T-helper 1 cell treated with Interleukin-12 subunit alpha and Interleukin-12 subunit beta and Interleukin-4 antibody, amounts not matched to agents 30 μg/mL and 1 μg/mL, for 36 hours (primary cell): Measurements from ENCODE around the gene HADHB.
"Not testable (repeated sequence)": the region's sequence is repeated elsewhere in the genome, so short reads cannot be mapped to it uniquely, and the experiment has no call there.

Source experiments
- H3K27ac Mint-ChIP-seq: one replicate; pipeline ENCODE4 v1.8.0; 2021; ENCODE audit warnings: mild to moderate bottlenecking, mixed read lengths
- H3K27me3 Mint-ChIP-seq: one replicate; pipeline ENCODE4 v1.8.0; 2021; ENCODE audit warnings: low read depth, mixed read lengths
- H3K36me3 Mint-ChIP-seq: one replicate; pipeline ENCODE4 v1.8.0; 2021; ENCODE audit warnings: low read depth, mixed read lengths
- H3K4me1 Mint-ChIP-seq: one replicate; pipeline ENCODE4 v1.8.0; 2021; ENCODE audit warnings: low read depth, mixed read lengths
- H3K4me3 Mint-ChIP-seq: one replicate; pipeline ENCODE4 v1.8.0; 2021; ENCODE audit warnings: mild to moderate bottlenecking, moderate library complexity, mixed read lengths
- H3K9me3 Mint-ChIP-seq: one replicate; pipeline ENCODE4 v1.8.0; 2021; ENCODE audit warnings: mixed read lengths

The HADHB gene

DNA sequence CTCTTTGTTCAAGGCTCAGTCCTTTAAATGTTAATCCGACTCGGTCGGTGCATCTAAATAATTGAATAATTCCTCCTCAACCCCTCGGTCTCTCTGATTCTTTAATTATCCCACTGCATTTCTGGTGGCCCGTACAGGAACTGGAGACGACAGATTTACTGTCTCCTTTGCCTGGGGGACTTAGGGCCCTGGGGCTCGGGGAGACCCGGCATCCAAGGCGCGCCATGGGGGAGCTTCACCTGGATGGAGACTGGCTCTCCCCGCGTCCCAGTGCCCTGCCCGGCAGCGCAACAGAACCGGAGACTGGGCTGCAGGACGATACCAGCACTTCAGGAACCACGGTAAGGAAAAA lies 53.5 kb downstream of the HADHB start:
- no peaks in the 10 kb centered on the region for H3K9me3 Mint-ChIP-seq
- no peaks in the 10 kb centered on the region for H3K36me3 Mint-ChIP-seq
- H3K27ac Mint-ChIP-seq, result no peak overlapping the region
- no peak overlapping the region for H3K4me3 Mint-ChIP-seq
- no peaks in the 10 kb centered on the region for H3K4me1 Mint-ChIP-seq
- H3K27me3 Mint-ChIP-seq, result peaks cover 28% of the 10 kb centered on the region

DNA sequence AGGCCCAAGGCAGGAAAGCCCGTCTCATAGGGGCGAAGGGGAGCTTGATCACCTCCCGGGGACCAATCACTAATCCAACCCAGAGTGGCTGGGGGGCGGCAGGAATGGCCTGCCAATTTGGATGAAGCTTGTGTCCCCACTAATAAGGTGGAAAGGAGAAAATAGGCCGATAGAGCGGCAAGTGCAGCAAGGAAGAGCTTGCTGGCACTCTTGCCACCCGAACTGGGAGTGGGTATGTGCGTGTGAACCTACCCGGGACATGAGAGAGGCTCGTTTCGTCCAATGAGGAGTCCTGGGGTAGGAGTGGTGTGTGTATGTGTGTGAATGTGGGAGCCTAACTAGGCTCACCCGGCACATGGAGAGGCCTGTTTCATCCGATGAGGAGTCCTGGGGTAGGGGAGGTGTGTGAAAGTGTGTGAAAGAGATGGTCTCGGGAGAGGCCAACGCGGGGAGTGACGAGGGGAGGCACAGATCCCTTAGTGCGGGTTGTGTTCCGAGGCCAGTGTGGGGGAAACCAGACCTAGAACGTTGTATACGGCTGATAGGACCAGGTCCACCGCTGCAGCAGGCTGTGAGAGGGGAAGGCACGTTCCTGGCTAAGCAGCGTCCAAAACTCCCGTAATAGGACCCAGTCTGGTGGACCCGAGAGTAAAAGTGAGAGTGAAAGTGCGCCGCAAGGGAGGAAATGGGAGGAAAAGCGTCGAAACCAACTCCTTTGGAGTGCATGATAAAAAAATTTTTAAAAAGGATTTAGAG lies 54.1 kb downstream of the HADHB start:
- peaks cover 32% of the 10 kb centered on the region for H3K27me3 Mint-ChIP-seq
- H3K36me3 Mint-ChIP-seq, result no peaks in the 10 kb centered on the region
- no peaks in the 10 kb centered on the region for H3K4me1 Mint-ChIP-seq
- no peak overlapping the region for H3K27ac Mint-ChIP-seq
- no peak overlapping the region for H3K4me3 Mint-ChIP-seq
- H3K9me3 Mint-ChIP-seq, result no peaks in the 10 kb centered on the region

DNA sequence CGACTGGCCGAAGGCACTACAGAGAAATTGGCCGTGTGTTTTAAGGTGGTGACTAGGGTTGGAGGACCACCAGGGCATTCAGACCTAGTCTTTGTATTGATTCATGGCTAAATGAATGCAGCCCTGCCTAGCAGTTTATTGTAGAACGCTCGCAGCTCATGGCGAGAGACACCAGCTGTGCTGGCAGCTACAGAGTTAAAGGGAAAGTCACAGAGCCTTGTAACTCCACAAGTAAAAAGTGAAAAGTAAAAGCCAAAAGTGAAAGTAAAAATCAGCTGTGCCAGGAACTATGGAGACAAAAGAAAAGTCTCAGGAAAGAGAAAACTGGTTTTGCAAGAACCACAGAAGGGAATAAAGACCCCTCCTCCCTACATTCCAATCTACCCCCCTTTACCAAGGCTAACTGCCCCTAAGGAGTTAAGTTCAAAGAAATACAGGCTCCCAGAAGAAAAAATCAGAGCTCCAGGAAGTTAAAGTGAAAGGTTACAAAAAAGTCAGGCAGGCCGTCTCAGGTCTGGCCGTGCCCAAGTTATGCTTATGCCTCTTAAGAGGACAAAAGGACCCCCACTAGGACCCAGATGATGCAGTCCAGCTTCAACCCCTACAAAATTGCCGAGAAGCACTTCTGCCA lies 54.8 kb downstream of the HADHB start:
- H3K27ac Mint-ChIP-seq, result no peak overlapping the region
- no peaks in the 10 kb centered on the region for H3K36me3 Mint-ChIP-seq
- H3K4me3 Mint-ChIP-seq, result no peak overlapping the region
- H3K9me3 Mint-ChIP-seq, result no peaks in the 10 kb centered on the region
- no peaks in the 10 kb centered on the region for H3K4me1 Mint-ChIP-seq
- peaks cover 38% of the 10 kb centered on the region for H3K27me3 Mint-ChIP-seq

DNA sequence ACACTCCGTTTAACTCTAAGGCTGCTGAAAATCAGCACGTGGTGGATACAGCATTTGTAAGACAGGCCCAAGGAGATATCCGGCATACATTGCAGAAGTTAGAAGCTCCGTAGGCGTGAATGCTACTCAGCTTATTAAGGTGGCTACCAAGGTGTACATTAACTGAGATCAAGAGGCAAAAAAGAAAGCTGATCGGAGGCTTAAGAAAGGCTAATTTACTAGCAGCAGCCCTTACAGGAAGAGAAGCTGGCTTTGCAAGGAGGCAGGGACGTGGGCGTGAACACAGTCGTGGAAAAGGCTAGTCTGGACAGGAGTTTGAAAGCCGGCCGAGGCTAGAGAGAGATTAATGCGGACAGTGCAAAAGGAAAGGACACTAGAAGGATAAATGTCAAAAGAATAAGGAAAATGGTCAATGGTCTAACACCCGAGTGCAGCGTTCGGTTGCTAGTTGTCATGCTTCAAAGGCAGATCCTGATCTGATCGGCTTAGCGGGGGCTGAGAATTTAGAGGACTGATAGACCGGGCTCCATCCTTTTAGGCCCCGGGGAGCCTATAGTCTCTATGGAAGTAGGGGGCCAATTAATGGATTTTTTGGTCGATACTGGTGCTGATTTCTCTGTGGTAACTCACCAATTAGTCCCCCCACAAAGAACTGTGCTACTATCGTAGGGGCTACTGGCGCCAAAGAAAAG lies 55.6 kb downstream of the HADHB start:
- H3K27ac Mint-ChIP-seq, result no peak overlapping the region

DNA sequence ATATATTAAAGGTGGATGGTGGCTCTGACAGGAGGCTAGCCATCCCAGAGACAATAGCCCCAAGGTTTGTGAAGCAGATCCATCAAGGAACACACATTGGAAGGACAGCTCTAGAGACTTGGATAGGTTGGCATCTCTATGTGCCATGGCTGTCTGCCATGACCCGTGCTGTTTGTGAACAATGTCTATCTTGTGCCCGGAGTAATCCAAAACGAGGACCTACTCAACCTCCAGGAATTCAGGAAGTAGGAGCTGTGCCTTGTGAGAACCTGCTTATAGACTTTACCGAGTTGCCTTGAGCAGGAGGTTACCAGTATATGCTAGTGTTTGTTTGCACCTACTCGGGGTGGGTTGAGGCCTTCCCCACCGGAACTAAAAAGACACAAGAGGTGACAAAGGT lies 58.1 kb downstream of the HADHB start:
- Mint-ChIP-seq H3K4me1 (no peaks in the 10 kb centered on the region), H3K9me3 (no peaks in the 10 kb centered on the region), H3K27me3 (peaks cover 32% of the 10 kb centered on the region), H3K27ac (no peak overlapping the region), H3K4me3 (no peak overlapping the region), H3K36me3 (no peaks in the 10 kb centered on the region)

More for the DNA sequence above, 55.6 kb downstream of the HADHB start:
- Mint-ChIP-seq H3K4me3 (no peak overlapping the region), H3K9me3 (no peaks in the 10 kb centered on the region), H3K27me3 (peaks cover 34% of the 10 kb centered on the region), H3K36me3 (no peaks in the 10 kb centered on the region), H3K4me1 (no peaks in the 10 kb centered on the region)

DNA sequence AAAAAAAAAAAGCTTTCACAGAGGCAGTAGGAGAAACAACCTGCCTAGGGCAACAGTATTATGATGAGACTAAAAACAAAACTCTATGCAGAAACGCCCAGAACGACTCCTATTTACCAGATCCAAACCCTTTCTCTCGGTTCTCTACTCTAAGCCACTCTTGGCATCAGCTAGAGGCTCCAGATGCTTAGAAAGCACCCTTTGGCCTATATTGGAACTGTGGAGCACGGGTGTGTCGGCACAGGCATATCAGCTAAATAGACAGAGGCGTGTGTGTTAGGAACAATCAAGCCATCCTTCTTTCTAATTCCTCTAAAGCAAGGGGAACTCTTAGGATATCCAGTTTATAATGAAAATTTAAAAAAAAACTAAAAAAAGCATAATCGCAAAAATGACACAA lies 60.4 kb downstream of the HADHB start:
- H3K27ac Mint-ChIP-seq, H3K4me3 Mint-ChIP-seq, H3K4me1 Mint-ChIP-seq, H3K9me3 Mint-ChIP-seq, H3K36me3 Mint-ChIP-seq: not testable (repeated sequence)
- peaks cover 32% of the 10 kb centered on the region for H3K27me3 Mint-ChIP-seq

DNA sequence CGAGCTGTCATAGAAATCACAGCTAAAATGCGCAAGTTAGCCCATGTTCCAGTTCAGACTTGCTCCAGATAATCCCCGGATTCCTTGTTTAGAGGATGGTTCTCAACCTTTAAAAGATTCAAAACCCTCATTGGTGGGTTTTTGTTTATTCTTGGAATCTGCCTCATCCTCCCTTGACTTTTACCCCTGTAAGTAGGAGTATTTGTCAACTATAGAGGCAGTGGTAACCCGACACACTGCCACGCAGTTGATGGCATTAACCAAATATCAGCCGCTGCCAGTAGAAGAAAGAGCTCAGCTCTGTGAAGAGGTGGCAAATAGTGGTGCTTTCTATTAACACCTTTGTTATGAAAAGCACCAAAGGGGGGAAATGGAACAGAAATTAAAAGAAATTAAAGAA lies 60.8 kb downstream of the HADHB start:
- peaks cover 32% of the 10 kb centered on the region for H3K27me3 Mint-ChIP-seq
- no peaks in the 10 kb centered on the region for H3K9me3 Mint-ChIP-seq
- H3K27ac Mint-ChIP-seq, result no peak overlapping the region
- no peaks in the 10 kb centered on the region for H3K36me3 Mint-ChIP-seq
- H3K4me3 Mint-ChIP-seq, result no peak overlapping the region
- no peaks in the 10 kb centered on the region for H3K4me1 Mint-ChIP-seq

DNA sequence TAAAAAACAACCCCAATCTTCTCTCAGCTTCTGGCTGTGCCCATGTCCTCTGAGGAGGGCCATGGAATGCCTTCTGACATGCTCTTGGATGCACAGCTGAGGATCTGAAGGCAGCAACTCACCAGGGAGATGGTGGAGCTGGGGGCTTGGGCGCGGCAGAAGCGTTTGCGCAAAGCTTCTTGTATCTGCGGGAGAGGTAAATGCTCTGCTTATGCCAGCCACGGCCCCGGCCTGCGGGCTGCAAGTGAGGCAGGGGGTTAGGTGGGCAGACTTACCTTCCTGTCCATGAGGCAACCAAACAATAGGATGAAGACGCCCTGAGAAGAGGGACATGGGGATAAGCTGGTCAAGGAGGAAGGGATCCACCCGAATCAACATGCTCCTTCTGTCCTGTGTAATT lies 65.2 kb downstream of the HADHB start:
- Mint-ChIP-seq H3K4me3 (no peak overlapping the region), H3K27me3 (peaks cover 8% of the 10 kb centered on the region), H3K36me3 (no peaks in the 10 kb centered on the region), H3K27ac (no peak overlapping the region), H3K9me3 (no peaks in the 10 kb centered on the region), H3K4me1 (no peaks in the 10 kb centered on the region)

DNA sequence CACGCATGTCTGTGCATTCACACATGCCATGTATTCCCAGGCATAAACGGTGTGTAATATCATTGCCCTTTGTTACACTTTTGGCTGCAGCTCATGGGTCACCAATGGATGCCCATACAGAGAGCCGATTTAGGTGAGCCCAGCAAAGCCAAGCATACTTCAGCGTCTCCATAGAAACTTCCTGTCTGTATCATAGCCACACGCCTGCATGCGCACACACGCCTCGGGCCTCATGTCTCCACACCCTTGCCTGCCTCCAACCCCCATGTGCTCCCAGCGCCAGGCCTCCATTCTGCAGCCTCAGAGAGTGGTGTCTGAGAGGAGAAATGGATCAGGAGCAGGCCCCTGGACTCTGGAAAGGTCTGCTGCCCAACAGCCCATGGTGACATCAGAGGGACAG lies 67.7 kb downstream of the HADHB start:
- Mint-ChIP-seq H3K4me1 (peaks cover 3% of the 10 kb centered on the region), H3K27me3 (peaks cover 4% of the 10 kb centered on the region), H3K27ac (no peak overlapping the region), H3K4me3 (no peak overlapping the region), H3K36me3 (no peaks in the 10 kb centered on the region), H3K9me3 (no peaks in the 10 kb centered on the region)

DNA sequence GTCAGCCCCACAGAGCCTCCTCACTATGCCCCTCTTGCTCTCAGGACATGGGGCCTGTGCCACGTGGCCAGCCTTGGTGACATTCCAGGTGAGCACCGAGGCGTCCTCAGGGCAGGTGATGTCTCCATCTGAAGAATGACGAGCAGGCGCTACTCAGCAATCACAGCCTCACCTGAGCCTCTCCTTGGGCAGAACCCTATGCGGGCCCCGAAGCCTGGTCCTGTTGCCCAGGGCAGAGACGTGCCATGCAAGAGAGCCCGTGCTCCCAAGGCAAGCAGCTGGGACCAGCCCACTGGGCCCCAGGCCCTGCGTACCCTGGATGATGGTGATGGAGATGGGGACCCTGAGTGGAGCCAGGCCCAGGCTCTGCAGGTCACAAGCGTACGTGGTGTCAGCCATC lies 68.7 kb downstream of the HADHB start:
- no peaks in the 10 kb centered on the region for H3K36me3 Mint-ChIP-seq
- no peak overlapping the region for H3K4me3 Mint-ChIP-seq
- H3K27ac Mint-ChIP-seq, result no peak overlapping the region
- H3K9me3 Mint-ChIP-seq, result no peaks in the 10 kb centered on the region
- peaks cover 4% of the 10 kb centered on the region for H3K27me3 Mint-ChIP-seq
- peaks cover 3% of the 10 kb centered on the region for H3K4me1 Mint-ChIP-seq

DNA sequence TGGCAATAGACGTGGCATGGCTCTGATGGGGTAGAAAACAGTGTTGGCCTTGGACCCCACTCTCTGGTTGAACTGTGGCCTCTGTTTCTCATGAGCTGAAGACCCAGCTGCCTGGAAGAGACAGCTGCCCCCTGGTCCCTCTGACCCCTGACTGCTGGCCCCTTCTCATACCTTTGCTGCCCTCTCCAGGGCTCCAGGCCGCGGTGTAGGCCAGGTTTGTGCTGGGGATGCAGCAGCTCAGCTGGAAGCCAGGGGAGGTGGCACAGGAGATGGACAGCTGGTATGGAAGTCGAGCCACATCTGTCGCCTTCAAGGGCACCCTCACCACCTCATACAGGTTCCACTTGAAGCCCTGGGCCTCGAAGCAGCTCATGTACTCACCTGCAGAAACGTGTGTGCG lies 69.5 kb downstream of the HADHB start:
- no peak overlapping the region for H3K4me3 Mint-ChIP-seq
- no peaks in the 10 kb centered on the region for H3K9me3 Mint-ChIP-seq
- H3K36me3 Mint-ChIP-seq, result no peaks in the 10 kb centered on the region
- H3K27me3 Mint-ChIP-seq, result peaks cover 4% of the 10 kb centered on the region
- H3K27ac Mint-ChIP-seq, result no peak overlapping the region
- peaks cover 3% of the 10 kb centered on the region for H3K4me1 Mint-ChIP-seq

DNA sequence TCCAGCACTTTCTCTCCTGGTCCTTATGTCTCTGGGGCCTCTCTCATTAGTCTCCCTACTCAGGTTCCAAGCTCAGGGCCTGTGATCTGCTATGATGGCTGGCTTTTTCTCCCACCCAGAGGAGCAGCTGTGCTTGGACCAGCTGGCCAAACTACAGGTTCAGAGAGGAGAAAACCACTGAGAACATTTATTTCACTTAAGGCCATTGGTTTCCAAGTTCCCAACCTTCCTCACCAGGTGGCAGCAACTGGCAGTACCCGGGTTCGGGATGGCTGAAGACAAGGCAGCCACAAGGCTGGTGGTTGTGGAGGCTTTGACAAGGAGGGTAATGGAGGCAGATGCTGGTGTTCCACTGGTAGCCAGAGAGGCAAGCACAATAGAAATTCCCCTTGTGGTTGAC lies 71.3 kb downstream of the HADHB start:
- Mint-ChIP-seq H3K36me3 (no peaks in the 10 kb centered on the region), H3K4me3 (no peak overlapping the region), H3K4me1 (peaks cover 3% of the 10 kb centered on the region), H3K9me3 (no peaks in the 10 kb centered on the region), H3K27ac (no peak overlapping the region), H3K27me3 (peaks cover 5% of the 10 kb centered on the region)

DNA sequence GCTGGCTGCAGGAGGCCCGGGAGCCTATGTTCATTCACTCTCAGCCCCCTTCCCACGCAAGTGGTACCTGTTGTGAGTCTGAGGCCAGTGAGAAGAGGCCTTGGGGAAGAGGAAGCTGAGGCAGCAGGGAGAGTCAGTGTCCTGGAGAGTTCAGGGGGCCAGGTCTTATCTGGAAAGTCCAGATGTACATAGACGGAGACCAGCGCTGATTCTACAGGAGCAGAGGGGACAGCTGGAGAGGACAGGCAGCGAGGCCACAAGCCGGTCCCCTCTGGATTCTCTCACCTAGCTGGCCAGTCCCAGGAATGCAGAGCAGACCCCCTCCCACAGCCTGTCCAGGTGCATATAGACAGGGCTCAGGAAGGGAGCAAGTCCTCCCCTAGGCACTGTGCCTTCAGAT lies 72.1 kb downstream of the HADHB start:
- Mint-ChIP-seq H3K27ac (no peak overlapping the region), H3K4me1 (peaks cover 3% of the 10 kb centered on the region), H3K4me3 (no peak overlapping the region), H3K36me3 (no peaks in the 10 kb centered on the region), H3K27me3 (peaks cover 9% of the 10 kb centered on the region), H3K9me3 (no peaks in the 10 kb centered on the region)

DNA sequence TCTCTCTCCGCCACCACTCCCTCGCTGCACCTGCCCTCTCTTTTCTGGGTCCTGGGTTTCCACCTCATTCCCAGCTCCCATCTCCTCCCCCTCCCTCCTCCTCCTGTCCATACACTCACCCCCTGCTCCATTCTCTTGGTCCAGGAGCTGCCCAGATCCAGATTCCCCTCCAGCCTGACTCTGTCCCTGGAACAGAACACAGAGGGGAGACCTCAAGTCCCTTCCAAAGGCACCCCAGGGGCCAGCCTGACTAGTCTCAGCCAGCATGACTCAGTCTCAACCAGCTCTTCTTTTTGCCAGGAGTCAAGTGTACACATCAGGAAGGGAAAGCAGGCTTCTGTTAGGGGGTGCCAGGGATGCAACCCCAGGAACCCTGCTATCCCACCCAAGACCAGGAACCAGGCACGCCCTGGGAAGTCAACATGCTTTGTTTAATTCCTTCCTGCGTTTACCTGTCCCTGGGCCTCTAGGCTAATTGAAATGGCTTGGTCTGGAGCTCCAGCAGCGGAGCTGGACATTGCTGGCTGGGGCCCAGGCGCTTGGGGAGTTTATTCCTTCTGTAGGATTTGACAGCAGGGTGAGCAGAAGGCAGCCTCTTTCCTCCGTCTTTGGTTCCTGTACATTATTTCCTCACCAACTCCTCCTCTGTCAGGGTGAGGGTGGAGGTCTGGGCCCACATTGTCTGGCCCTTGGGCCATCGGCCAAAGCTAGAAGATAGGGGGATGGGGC lies 72.8 kb downstream of the HADHB start:
- peaks cover 3% of the 10 kb centered on the region for H3K4me1 Mint-ChIP-seq
- no peak overlapping the region for H3K27ac Mint-ChIP-seq
- H3K4me3 Mint-ChIP-seq, result no peak overlapping the region

DNA sequence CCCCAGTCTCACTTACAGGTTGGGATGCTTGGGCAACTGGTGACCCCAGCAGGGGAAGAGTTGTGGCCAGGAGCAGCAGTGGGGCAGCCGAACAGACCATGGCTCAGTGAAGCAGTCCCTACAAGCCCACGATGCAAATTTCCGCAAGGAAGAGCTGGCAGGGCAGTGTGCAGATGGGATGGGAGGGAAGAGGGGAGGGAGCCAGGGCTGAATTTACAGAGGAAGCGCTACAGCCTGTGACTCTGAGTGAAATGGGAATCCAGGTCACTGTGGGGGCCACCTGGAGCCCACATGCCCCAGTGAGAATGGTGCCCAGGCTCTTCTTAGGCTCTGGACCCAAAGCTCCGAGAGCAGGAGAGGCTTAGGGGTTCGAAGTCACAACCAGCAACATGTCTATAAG lies 74.2 kb downstream of the HADHB start:
- no peaks in the 10 kb centered on the region for H3K9me3 Mint-ChIP-seq
- no peaks in the 10 kb centered on the region for H3K36me3 Mint-ChIP-seq
- H3K27me3 Mint-ChIP-seq, result peaks cover 9% of the 10 kb centered on the region
- H3K27ac Mint-ChIP-seq, result no peak overlapping the region
- H3K4me1 Mint-ChIP-seq, result peaks cover 3% of the 10 kb centered on the region
- no peak overlapping the region for H3K4me3 Mint-ChIP-seq

More for the DNA sequence above, 72.8 kb downstream of the HADHB start:
- Mint-ChIP-seq H3K36me3 (no peaks in the 10 kb centered on the region), H3K9me3 (no peaks in the 10 kb centered on the region), H3K27me3 (peaks cover 9% of the 10 kb centered on the region)
